Gastroesophageal sphincter (tissue), 3 donors: ENCODE data around the gene WDR90.

ENCODE experiments used
- EP300 ChIP-seq: sonication (generic); formaldehyde crosslinking; IDR thresholded peaks from one replicate; pipeline ENCODE4 v1.6.1; 2017; ENCODE audit warnings: antibody characterized with exemption, mild to moderate bottlenecking
- POLR2A ChIP-seq, 2 donors: fragments of 450-650 bp; IDR thresholded peaks; one replicate each; pipeline ENCODE4 v1.6.1; 2017; ENCODE audit warnings: antibody characterized with exemption in 2 of 2, mild to moderate bottlenecking in 2 of 2, moderate library complexity in 1 of 2
- TF ChIP-seq, protein P1 (sequence below), 4 experiments: fragments of 200-600 bp in 2 of 4; fragments of 450-650 bp in 2 of 4; sonication (generic) in 1 of 4; IDR thresholded peaks; one replicate each; pipeline ENCODE4 v1.5.1; 2017 to 2019; ENCODE audit warnings: antibody characterized with exemption in 4 of 4, mild to moderate bottlenecking in 2 of 4, moderate library complexity in 2 of 4

GRCh38 chr16:716200-716568, 67.0 kb downstream of the WDR90 start:
- TF ChIP-seq, protein P1, sequence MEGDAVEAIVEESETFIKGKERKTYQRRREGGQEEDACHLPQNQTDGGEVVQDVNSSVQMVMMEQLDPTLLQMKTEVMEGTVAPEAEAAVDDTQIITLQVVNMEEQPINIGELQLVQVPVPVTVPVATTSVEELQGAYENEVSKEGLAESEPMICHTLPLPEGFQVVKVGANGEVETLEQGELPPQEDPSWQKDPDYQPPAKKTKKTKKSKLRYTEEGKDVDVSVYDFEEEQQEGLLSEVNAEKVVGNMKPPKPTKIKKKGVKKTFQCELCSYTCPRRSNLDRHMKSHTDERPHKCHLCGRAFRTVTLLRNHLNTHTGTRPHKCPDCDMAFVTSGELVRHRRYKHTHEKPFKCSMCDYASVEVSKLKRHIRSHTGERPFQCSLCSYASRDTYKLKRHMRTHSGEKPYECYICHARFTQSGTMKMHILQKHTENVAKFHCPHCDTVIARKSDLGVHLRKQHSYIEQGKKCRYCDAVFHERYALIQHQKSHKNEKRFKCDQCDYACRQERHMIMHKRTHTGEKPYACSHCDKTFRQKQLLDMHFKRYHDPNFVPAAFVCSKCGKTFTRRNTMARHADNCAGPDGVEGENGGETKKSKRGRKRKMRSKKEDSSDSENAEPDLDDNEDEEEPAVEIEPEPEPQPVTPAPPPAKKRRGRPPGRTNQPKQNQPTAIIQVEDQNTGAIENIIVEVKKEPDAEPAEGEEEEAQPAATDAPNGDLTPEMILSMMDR (IDR thresholded peaks at IDR 0.05) = no peak
- TF ChIP-seq EP300 = no peak
- no peak for TF ChIP-seq POLR2A (IDR thresholded peaks at IDR 0.05)
